Duodenal mucosa (tissue), 2 donors: Measurements from ENCODE around the gene ERCC8.

Source experiments
- H3K27ac ChIP-seq: one replicate; pipeline ENCODE4 v1.7.0; 2013; ENCODE audit warnings: low read depth, low read length
- H3K27me3 ChIP-seq, 2 donors: one replicate each; pipeline ENCODE4 v1.7.0; 2013; ENCODE audit warnings: low read length in 2 of 2, control low read depth in 1 of 2; ENCODE audit not compliant: insufficient read depth in 2 of 2, control insufficient read depth in 1 of 2
- H3K36me3 ChIP-seq, 2 donors: one replicate each; pipeline ENCODE4 v1.7.0; 2013; ENCODE audit warnings: low read length in 2 of 2, control low read depth in 1 of 2; ENCODE audit not compliant: insufficient read depth in 2 of 2, control insufficient read depth in 1 of 2
- H3K4me1 ChIP-seq, 2 donors: one replicate each; pipeline ENCODE4 v1.7.0; 2013; ENCODE audit warnings: low read length in 2 of 2, control low read depth in 1 of 2; ENCODE audit not compliant: insufficient read depth in 2 of 2, control insufficient read depth in 1 of 2
- H3K4me3 ChIP-seq, 2 donors: one replicate each; pipeline ENCODE4 v1.7.0; 2013; ENCODE audit warnings: low read length in 2 of 2, low read depth in 1 of 2
- H3K9ac ChIP-seq, 2 donors: one replicate each; pipeline ENCODE4 v1.7.0; 2013; ENCODE audit warnings: low read length in 2 of 2, low read depth in 1 of 2
- H3K9me3 ChIP-seq, 2 donors: one replicate each; pipeline ENCODE4 v1.7.0; 2013; ENCODE audit warnings: low read length in 2 of 2, control low read depth in 1 of 2; ENCODE audit not compliant: control insufficient read depth in 1 of 2

ERCC8 gene

GRCh38 chr5:60972231-60972630 is 27.4 kb upstream of the ERCC8 start:
- Histone ChIP-seq H3K4me3 (no peak overlapping the region), H3K9ac (no peak overlapping the region), H3K27ac (no peak overlapping the region), H3K36me3 (no peaks in the 10 kb centered on the region), H3K27me3 (no peaks in the 10 kb centered on the region), H3K9me3 (peaks cover 0 to 20% of the 10 kb centered on the region in 2 donors), H3K4me1 (no peaks in the 10 kb centered on the region)

- Histone ChIP-seq H3K4me3 (no peak overlapping the region), H3K27me3 (no peaks in the 10 kb centered on the region), H3K9ac (no peak overlapping the region), H3K4me1 (no peaks in the 10 kb centered on the region), H3K36me3 (no peaks in the 10 kb centered on the region), H3K9me3 (peaks cover 2 to 6% of the 10 kb centered on the region in 2 donors), H3K27ac (no peak overlapping the region)
Observed at GRCh38 chr5:60961685-60962084, 16.8 kb upstream of the ERCC8 start.

GRCh38 chr5:60960591-60960990 is 15.7 kb upstream of the ERCC8 start:
- Histone ChIP-seq H3K4me1 (no peaks in the 10 kb centered on the region), H3K9ac (no peak overlapping the region), H3K27me3 (no peaks in the 10 kb centered on the region), H3K9me3 (no peaks in the 10 kb centered on the region), H3K4me3 (no peak overlapping the region), H3K36me3 (no peaks in the 10 kb centered on the region), H3K27ac (no peak overlapping the region)

- H3K27ac ChIP-seq, result no peak overlapping the region
- no peaks in the 10 kb centered on the region for H3K4me1 ChIP-seq
- no peak overlapping the region for H3K4me3 ChIP-seq
- no peaks in the 10 kb centered on the region for H3K27me3 ChIP-seq
- H3K9ac ChIP-seq, result no peak overlapping the region
- no peaks in the 10 kb centered on the region for H3K36me3 ChIP-seq
- peaks cover 0 to 7% of the 10 kb centered on the region in 2 donors for H3K9me3 ChIP-seq
Observed at GRCh38 chr5:60959156-60959555, 14.3 kb upstream of the ERCC8 start.

DNA sequence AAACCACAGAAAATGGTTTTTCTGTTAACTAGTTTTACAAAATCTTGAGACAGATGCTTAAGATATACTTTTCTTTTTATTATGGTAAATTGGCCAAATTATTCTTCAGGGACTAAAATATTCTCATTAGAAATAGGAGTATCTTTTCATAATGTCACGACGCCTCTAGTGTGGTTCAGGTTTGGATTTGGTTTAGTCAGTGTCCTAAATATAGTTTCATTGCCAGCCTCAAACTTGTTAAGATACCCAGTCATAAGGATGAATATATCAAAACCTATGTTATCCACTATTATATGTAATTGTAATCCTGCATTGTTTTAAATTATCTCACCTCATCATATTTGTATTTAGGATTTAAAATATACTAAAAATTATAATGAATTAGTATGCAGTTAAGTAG is 13.8 kb upstream of the ERCC8 start:
- Histone ChIP-seq H3K36me3 (no peaks in the 10 kb centered on the region), H3K9me3 (peaks cover 0 to 7% of the 10 kb centered on the region in 2 donors), H3K4me1 (no peaks in the 10 kb centered on the region), H3K9ac (no peak overlapping the region), H3K27me3 (no peaks in the 10 kb centered on the region), H3K4me3 (no peak overlapping the region), H3K27ac (no peak overlapping the region)

- no peak overlapping the region for H3K4me3 ChIP-seq
- H3K36me3 ChIP-seq, result no peaks in the 10 kb centered on the region
- no peaks in the 10 kb centered on the region for H3K27me3 ChIP-seq
- H3K9ac ChIP-seq, result no peak overlapping the region
- no peaks in the 10 kb centered on the region for H3K4me1 ChIP-seq
- peaks cover 0 to 7% of the 10 kb centered on the region in 2 donors for H3K9me3 ChIP-seq
- H3K27ac ChIP-seq, result no peak overlapping the region
Observed at GRCh38 chr5:60958088-60958487, 13.2 kb upstream of the ERCC8 start.

GRCh38 chr5:60955239-60955638 is 10.4 kb upstream of the ERCC8 start:
- peaks cover 0 to 7% of the 10 kb centered on the region in 2 donors for H3K9me3 ChIP-seq
- H3K4me3 ChIP-seq, result no peak overlapping the region
- no peaks in the 10 kb centered on the region for H3K27me3 ChIP-seq
- H3K36me3 ChIP-seq, result no peaks in the 10 kb centered on the region
- no peaks in the 10 kb centered on the region for H3K4me1 ChIP-seq
- H3K9ac ChIP-seq, result no peak overlapping the region
- no peak overlapping the region for H3K27ac ChIP-seq

GRCh38 chr5:60948738-60949137 is 3.9 kb upstream of the ERCC8 start:
- Histone ChIP-seq H3K4me3 (no peak overlapping the region), H3K9me3 (no peaks in the 10 kb centered on the region)

DNA sequence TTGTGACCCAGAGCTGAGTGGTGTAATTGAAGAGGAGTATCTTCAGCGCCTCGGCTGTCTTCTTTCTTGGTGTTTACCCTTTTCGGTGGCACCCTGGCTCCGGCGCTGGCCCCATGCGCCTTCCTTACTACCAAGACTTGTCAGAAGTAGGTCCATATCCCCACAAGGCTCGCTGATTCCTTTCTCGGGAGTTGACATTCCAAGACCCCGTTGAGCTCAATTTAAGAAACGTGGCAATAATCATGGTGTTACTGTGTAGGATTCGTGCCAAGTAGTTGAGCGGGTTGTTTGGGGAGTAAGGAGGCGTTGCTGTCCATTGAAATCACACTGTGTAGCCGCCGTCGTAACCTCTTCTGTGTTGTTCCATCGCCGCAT is 930 bp upstream of the ERCC8 start:
- Histone ChIP-seq H3K27ac (no peak overlapping the region), H3K4me1 (peaks cover 15 to 19% of the 10 kb centered on the region in 2 donors), H3K4me3 (peak overlapping the region; percentile 96 to 100), H3K9me3 (no peaks in the 10 kb centered on the region), H3K9ac (peak overlapping the region; percentile 76 to 92), H3K36me3 (no peaks in the 10 kb centered on the region), H3K27me3 (no peaks in the 10 kb centered on the region)

More at GRCh38 chr5:60948738-60949137, 3.9 kb upstream of the ERCC8 start:
- no peak overlapping the region for H3K9ac ChIP-seq
- H3K4me1 ChIP-seq, result peaks cover 12 to 16% of the 10 kb centered on the region in 2 donors
- no peak overlapping the region for H3K27ac ChIP-seq
- H3K27me3 ChIP-seq, result no peaks in the 10 kb centered on the region
- H3K36me3 ChIP-seq, result no peaks in the 10 kb centered on the region

DNA sequence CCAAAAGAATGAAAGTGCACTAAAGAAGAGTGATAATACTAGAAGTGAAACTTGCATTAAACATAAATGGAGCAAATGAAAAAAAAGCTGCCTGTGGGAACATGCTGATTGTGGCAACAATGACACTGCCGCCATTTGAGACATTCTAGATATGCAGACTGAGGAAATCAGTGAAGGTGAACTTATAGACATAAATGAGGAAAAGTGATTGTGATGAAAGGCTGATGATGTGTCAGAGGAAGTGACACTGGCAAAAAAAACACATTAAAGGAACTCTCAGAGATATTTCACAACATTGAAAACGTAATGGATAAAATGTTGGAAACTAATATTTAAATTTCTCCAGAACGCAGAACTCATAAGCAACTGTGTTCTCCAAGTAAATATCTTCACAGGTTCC is 1.2 kb downstream of the ERCC8 start:
- peak overlapping the region in 1 of 2 donors; percentile 100 for H3K4me3 ChIP-seq
- no peaks in the 10 kb centered on the region for H3K36me3 ChIP-seq
- H3K9ac ChIP-seq, result no peak overlapping the region
- no peaks in the 10 kb centered on the region for H3K9me3 ChIP-seq
- H3K27me3 ChIP-seq, result no peaks in the 10 kb centered on the region
- no peak overlapping the region for H3K27ac ChIP-seq
- peaks cover 15 to 19% of the 10 kb centered on the region in 2 donors for H3K4me1 ChIP-seq

DNA sequence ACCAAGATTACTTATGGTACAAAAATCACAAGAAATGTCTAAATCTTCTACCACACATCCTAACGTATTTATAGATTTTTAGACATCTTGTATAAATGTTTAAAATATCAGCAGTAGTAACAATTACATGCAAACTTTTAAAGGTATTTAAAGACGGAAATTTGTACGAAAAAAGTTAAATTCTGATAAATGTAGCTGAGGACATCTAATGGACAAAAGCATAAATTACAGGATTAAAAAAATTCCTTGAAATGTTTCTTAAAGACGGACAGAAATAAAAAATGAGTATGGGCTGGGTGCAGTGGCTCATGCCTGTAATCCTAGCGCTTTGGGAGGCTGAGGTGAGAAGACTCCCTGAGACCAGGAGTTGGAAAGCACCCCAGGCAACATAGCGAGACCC is 15.8 kb downstream of the ERCC8 start:
- Histone ChIP-seq H3K27ac (no peak overlapping the region), H3K9me3 (no peaks in the 10 kb centered on the region), H3K9ac (no peak overlapping the region), H3K4me1 (no peaks in the 10 kb centered on the region), H3K36me3 (peaks cover 5 to 7% of the 10 kb centered on the region in 2 donors), H3K4me3 (no peak overlapping the region), H3K27me3 (no peaks in the 10 kb centered on the region)
